Neural cell (in vitro differentiated cells): ENCODE measurements around the gene TMBIM6. TPM values are rescaled to one million over a fixed set of nuclear protein-coding genes. Genes with fewer than 3 reads are reported as not detected.

Experiments
- H2AFZ ChIP-seq: fragments of 200-600, 300-800 bp; sonication (generic), shearing (Covaris generic); 2 replicates; pipeline ENCODE4 v1.6.0; 2014; ENCODE audit warnings: low read depth, mild to moderate bottlenecking, antibody characterized with exemption, low read length, moderate library complexity
- H3F3A ChIP-seq: fragments of 200-600 bp; shearing (Covaris generic); 2 replicates; pipeline ENCODE4 v1.6.1; 2016; ENCODE audit warnings: mild to moderate bottlenecking, moderate library complexity, mixed read lengths, antibody characterized with exemption, low read length; ENCODE audit not compliant: insufficient read depth, poor library complexity, severe bottlenecking
- H3K27ac ChIP-seq: fragments of 200-600, 300-800 bp; sonication (generic), shearing (Covaris generic); 2 replicates; pipeline ENCODE4 v1.5.1; 2014; ENCODE audit warnings: mild to moderate bottlenecking, low read length, moderate library complexity
- H3K27me3 ChIP-seq: fragments of 300-800, 200-600 bp; sonication (generic), shearing (Covaris generic); 2 replicates; pipeline ENCODE4 v1.6.0; 2014; ENCODE audit warnings: mild to moderate bottlenecking, low read depth, low read length, moderate library complexity; ENCODE audit not compliant: insufficient read depth
- H3K36me3 ChIP-seq: fragments of 300-800, 200-600 bp; sonication (generic), shearing (Covaris generic); 2 replicates; pipeline ENCODE4 v1.5.1; 2014; ENCODE audit warnings: mild to moderate bottlenecking, antibody characterized with exemption, low read length, moderate library complexity; ENCODE audit not compliant: insufficient read depth
- H3K4me2 ChIP-seq: fragments of 300-800, 200-600 bp; sonication (generic), shearing (Covaris generic); 2 replicates; pipeline ENCODE4 v1.6.0; 2014; ENCODE audit warnings: mild to moderate bottlenecking, low read length
- H3K4me3 ChIP-seq: fragments of 300-800, 200-600 bp; sonication (generic), shearing (Covaris generic); 2 replicates; pipeline ENCODE4 v1.5.1; 2014; ENCODE audit warnings: mild to moderate bottlenecking, low read length, moderate library complexity
- H3K79me2 ChIP-seq: fragments of 200-600 bp; shearing (Covaris generic); replicated peaks from 2 replicates; pipeline ENCODE4 v1.6.0; 2014; ENCODE audit warnings: mild to moderate bottlenecking, low read length, moderate library complexity; ENCODE audit not compliant: insufficient read depth
- H3K9ac ChIP-seq: fragments of 300-800, 200-600 bp; sonication (generic), shearing (Covaris generic); 2 replicates; pipeline ENCODE4 v1.6.1; 2016; ENCODE audit warnings: mild to moderate bottlenecking, low read length, mixed read lengths
- H3K9me2 ChIP-seq: fragments of 200-600 bp; shearing (Covaris generic); 2 replicates; pipeline ENCODE4 v1.6.1; 2016; ENCODE audit warnings: mild to moderate bottlenecking, low read length, mixed read lengths; ENCODE audit not compliant: insufficient read depth
- H3K9me3 ChIP-seq: fragments of 200-600, 300-800 bp; sonication (generic), shearing (Covaris generic); 2 replicates; pipeline ENCODE4 v1.6.1; 2016; ENCODE audit warnings: mild to moderate bottlenecking, mixed run types, low read length, moderate library complexity, mixed read lengths
- H4K20me1 ChIP-seq: fragments of 200-600 bp; shearing (Covaris generic); 2 replicates; pipeline ENCODE4 v1.6.1; 2016; ENCODE audit warnings: mild to moderate bottlenecking, mixed run types; ENCODE audit not compliant: insufficient read depth
- CTCF ChIP-seq: fragments of 450-650 bp; IDR thresholded peaks from 2 replicates; pipeline ENCODE4 v1.5.1; 2014; ENCODE audit warnings: antibody characterized with exemption, mild to moderate bottlenecking, moderate library complexity; ENCODE audit not compliant: poor library complexity, severe bottlenecking
- EP300 ChIP-seq: fragments of 450-650 bp; conservative IDR thresholded peaks from 2 replicates; pipeline ENCODE4 v1.6.1; 2014; ENCODE audit warnings: antibody characterized with exemption, mild to moderate bottlenecking, moderate library complexity; ENCODE audit not compliant: poor library complexity, severe bottlenecking
- EZH2 ChIP-seq: fragments of 200-600, 300-800 bp; shearing (Covaris generic), sonication (generic); IDR thresholded peaks from 2 replicates; pipeline ENCODE4 v1.6.1; 2014; ENCODE audit warnings: antibody characterized with exemption, low read length, borderline replicate concordance, mild to moderate bottlenecking; ENCODE audit not compliant: insufficient read depth, poor library complexity, severe bottlenecking
- MXI1 ChIP-seq: fragments of 450-650 bp; conservative IDR thresholded peaks from 2 replicates; pipeline ENCODE4 v1.6.1; 2014; ENCODE audit warnings: antibody characterized with exemption, mild to moderate bottlenecking; ENCODE audit not compliant: poor library complexity, severe bottlenecking
- POLR2AphosphoS5 ChIP-seq: IDR thresholded peaks from 2 replicates; pipeline ENCODE4 v1.6.1; 2012
- RAD21 ChIP-seq: fragments of 450-650 bp; conservative IDR thresholded peaks from 2 replicates; pipeline ENCODE4 v1.6.1; 2014; ENCODE audit warnings: antibody characterized with exemption, mild to moderate bottlenecking, moderate library complexity
- REST ChIP-seq: IDR thresholded peaks from 2 replicates; pipeline ENCODE4 v1.6.1; 2012; ENCODE audit warnings: borderline replicate concordance
- SMC3 ChIP-seq: fragments of 450-650 bp; conservative IDR thresholded peaks from 2 replicates; pipeline ENCODE4 v1.6.1; 2014; ENCODE audit warnings: antibody characterized with exemption, mild to moderate bottlenecking, moderate library complexity; ENCODE audit not compliant: poor library complexity
- TAF1 ChIP-seq: IDR thresholded peaks from 2 replicates; pipeline ENCODE4 v1.6.1; 2012; ENCODE audit warnings: low read depth
- polyA plus RNA-seq: library from polyadenylated mRNA; depleted of rRNA; stranded (reverse); fragments of >200 nt; gene quantifications from 2 replicates; pipeline ENCODE4 v1.2.3, GENCODE V29; 2014

TMBIM6 gene
- polyA plus RNA-seq, 1 donor from 2014 or later, result 308 TPM

GRCh38 chr12:49809381-49809905 lies 68.1 kb downstream of the TMBIM6 start:
- Histone ChIP-seq H3K79me2 (peaks cover 3% of the 10 kb centered on the region), H3K9ac (no peak overlapping the region), H3K9me3 (no peaks in the 10 kb centered on the region), H2AFZ (no peak overlapping the region), H3K27ac (no peak overlapping the region), H3F3A (no peaks in the 10 kb centered on the region), H3K4me3 (no peak overlapping the region), H3K27me3 (no peaks in the 10 kb centered on the region), H3K36me3 (no peaks in the 10 kb centered on the region), H3K9me2 (no peaks in the 10 kb centered on the region), H4K20me1 (no peaks in the 10 kb centered on the region), H3K4me2 (no peak overlapping the region)
- TF ChIP-seq EZH2, result no peak
- no peak for TF ChIP-seq POLR2AphosphoS5
- no peak for TF ChIP-seq EP300
- no peak for TF ChIP-seq RAD21
- no peak for TF ChIP-seq CTCF
- TF ChIP-seq TAF1, result no peak
- no peak for TF ChIP-seq REST
- TF ChIP-seq SMC3, result no peak
- no peak for TF ChIP-seq MXI1

GRCh38 chr12:49809906-49810389 lies 68.6 kb downstream of the TMBIM6 start:
- no peak overlapping the region for H3K27ac ChIP-seq
- TF ChIP-seq TAF1 (no peak), CTCF (no peak), EZH2 (no peak)
- H3K27me3 ChIP-seq, result no peaks in the 10 kb centered on the region
- H3K4me3 ChIP-seq, result no peak overlapping the region
- no peak overlapping the region for H3K4me2 ChIP-seq
- no peaks in the 10 kb centered on the region for H3K9me2 ChIP-seq
- H3K36me3 ChIP-seq, result no peaks in the 10 kb centered on the region
- peaks cover 3% of the 10 kb centered on the region for H3K79me2 ChIP-seq
- H3K9me3 ChIP-seq, result no peaks in the 10 kb centered on the region
- no peaks in the 10 kb centered on the region for H4K20me1 ChIP-seq
- H2AFZ ChIP-seq, result no peak overlapping the region
- H3K9ac ChIP-seq, result no peak overlapping the region
- no peaks in the 10 kb centered on the region for H3F3A ChIP-seq
